ENCODE results near the gene INPP1.

- TF ChIP-seq CTCF (IDR thresholded peaks at IDR 0.05; ENCODE audit: low read depth, low read length, missing input control) (no peak), RAD21 (IDR thresholded peaks at IDR 0.05) (no peak), MAX (IDR thresholded peaks at IDR 0.05) (no peak), ZBTB33 (IDR thresholded peaks at IDR 0.05) (no peak), JUND (IDR thresholded peaks at IDR 0.05) (peak in 1 of 2 donors; percentile 27), FOXA1 (IDR thresholded peaks at IDR 0.05) (no peak), EGR1 (IDR thresholded peaks at IDR 0.05; ENCODE audit: low read depth in 2 of 2) (no peak), REST (IDR thresholded peaks at IDR 0.05) (no peak), ATF3 (IDR thresholded peaks at IDR 0.05) (no peak), TAF1 (conservative IDR thresholded peaks at IDR 0.05) (no peak), GABPA (IDR thresholded peaks at IDR 0.05 in 1 of 2, conservative IDR thresholded peaks at IDR 0.05 in 1 of 2) (no peak), YY1 (IDR thresholded peaks at IDR 0.05) (no peak), RXRA (IDR thresholded peaks at IDR 0.05) (no peak)
These were observed at the start of gene INPP1 for GRCh38 chr2:190343536-190344275.

Data from liver (tissue), 3 donors.